MCF 10A (cell line): ENCODE measurements around the gene CAVIN1. TPM values are rescaled to one million over a fixed set of nuclear protein-coding genes. Genes with fewer than 3 reads are reported as not detected.
A peak's percentile ranks its signal among the peaks of the same experiment; 100 is the strongest.
"Not testable (repeated sequence)": the region's sequence is repeated elsewhere in the genome, so short reads cannot be mapped to it uniquely, and the experiment has no call there.

Source experiments
- BruUV-seq: library from RNA; stranded (reverse); fragments of 400-500 nt; replicated peaks from 2 replicates; lab custom pipeline; 2021; lab: Mats Ljungman, UMichigan
- CTCF ChIA-PET: fragments of 300-600 bp; sonication (Branson Sonifier 250); formaldehyde crosslinking; extraction: SDS; loops from one replicate; lab custom pipeline; 2021; ENCODE audit warnings: antibody characterized with exemption, inconsistent platforms; lab: Yijun Ruan, JAX
- POLR2A ChIA-PET: fragments of 300-600, 350-650 bp; sonication (Branson Sonifier 250); formaldehyde crosslinking; extraction: SDS; loops from one replicate; lab custom pipeline; 2020; ENCODE audit warnings: antibody characterized with exemption, inconsistent platforms; lab: Yijun Ruan, JAX
- DNase-seq: peaks from one replicate; pipeline ENCODE4 v3.0.0-alpha.2; 2018; ENCODE audit not compliant: unreplicated experiment
- H3K27ac Mint-ChIP-seq: one replicate; pipeline ENCODE4 v1.8.0; 2022; ENCODE audit warnings: mild to moderate bottlenecking, low read depth, mixed read lengths; ENCODE audit not compliant: unreplicated experiment
- H3K27me3 Mint-ChIP-seq: one replicate; pipeline ENCODE4 v1.8.0; 2022; ENCODE audit warnings: mixed read lengths; ENCODE audit not compliant: insufficient read depth, unreplicated experiment
- H3K36me3 Mint-ChIP-seq: one replicate; pipeline ENCODE4 v1.8.0; 2022; ENCODE audit warnings: mild to moderate bottlenecking, moderate library complexity, mixed read lengths; ENCODE audit not compliant: insufficient read depth, unreplicated experiment
- H3K4me1 Mint-ChIP-seq: one replicate; pipeline ENCODE4 v1.8.0; 2022; ENCODE audit warnings: mixed read lengths; ENCODE audit not compliant: insufficient read depth, unreplicated experiment
- H3K4me3 Mint-ChIP-seq: one replicate; pipeline ENCODE4 v1.8.0; 2022; ENCODE audit warnings: mild to moderate bottlenecking, moderate library complexity, mixed read lengths; ENCODE audit not compliant: unreplicated experiment
- H3K9me3 Mint-ChIP-seq: one replicate; pipeline ENCODE4 v1.8.0; 2022; ENCODE audit warnings: mixed read lengths; ENCODE audit not compliant: unreplicated experiment
- CTCF ChIP-seq: fragments of 200-600 bp; IDR thresholded peaks from one replicate; pipeline ENCODE4 v1.8.0; 2022; ENCODE audit warnings: antibody characterized with exemption, mild to moderate bottlenecking; ENCODE audit not compliant: unreplicated experiment
- intact Hi-C: fragments of 100-400 bp; cut with micrococcal nuclease; formaldehyde crosslinking; loops from 2 replicates; pipeline ENCODE4 v1.14.1; 2022
- total RNA-seq: library from RNA; stranded (reverse); gene quantifications from 2 replicates; pipeline ENCODE4 v1.2.3, GENCODE V29; 2022

The CAVIN1 gene
- total RNA-seq, 1 experiment from 2014 or later: 143 TPM

GRCh38 chr17:42458497-42459255 is 35.6 kb upstream of the CAVIN1 start, which contains the start of gene ATP6V0A1:
ATP6V0A1 (plus strand) TSS chr17:42458878; CDS start chr17:42460895, 2,017 bp downstream.
- intact Hi-C loops: loop anchor here (1.0 kb wide), 3 partner anchors 15 to 35 kb away; partner anchors contain the start of gene CAVIN1
- no peak for TF ChIP-seq CTCF
- CTCF ChIA-PET: interaction anchor here (0.6 to 0.9 kb wide), 3 partner anchors 20 to 132 kb away, joined by 3 read pairs; no protein-coding TSS in a partner anchor
- H3K4me3 Mint-ChIP-seq: peak within 1 kb of the TSS; percentile 92
- H3K36me3 Mint-ChIP-seq: peaks cover 30% of the 10 kb centered on the region
- peaks cover 37% of the 10 kb centered on the region for H3K4me1 Mint-ChIP-seq
- peak; percentile 75 for DNase-seq
- POLR2A ChIA-PET: interaction anchor here (0.9 to 3.7 kb wide), 13 partner anchors 14 to 136 kb away, joined by 3 to 36 read pairs (median 11); partner anchors contain the start of genes CAVIN1, NAGLU and STAT3
- no peaks in the 10 kb centered on the region for H3K9me3 Mint-ChIP-seq
- peak within 1 kb of the TSS; percentile 92 for H3K27ac Mint-ChIP-seq
- no peaks in the 10 kb centered on the region for H3K27me3 Mint-ChIP-seq
- BruUV-seq: TSS peak; percentile 79

DNA sequence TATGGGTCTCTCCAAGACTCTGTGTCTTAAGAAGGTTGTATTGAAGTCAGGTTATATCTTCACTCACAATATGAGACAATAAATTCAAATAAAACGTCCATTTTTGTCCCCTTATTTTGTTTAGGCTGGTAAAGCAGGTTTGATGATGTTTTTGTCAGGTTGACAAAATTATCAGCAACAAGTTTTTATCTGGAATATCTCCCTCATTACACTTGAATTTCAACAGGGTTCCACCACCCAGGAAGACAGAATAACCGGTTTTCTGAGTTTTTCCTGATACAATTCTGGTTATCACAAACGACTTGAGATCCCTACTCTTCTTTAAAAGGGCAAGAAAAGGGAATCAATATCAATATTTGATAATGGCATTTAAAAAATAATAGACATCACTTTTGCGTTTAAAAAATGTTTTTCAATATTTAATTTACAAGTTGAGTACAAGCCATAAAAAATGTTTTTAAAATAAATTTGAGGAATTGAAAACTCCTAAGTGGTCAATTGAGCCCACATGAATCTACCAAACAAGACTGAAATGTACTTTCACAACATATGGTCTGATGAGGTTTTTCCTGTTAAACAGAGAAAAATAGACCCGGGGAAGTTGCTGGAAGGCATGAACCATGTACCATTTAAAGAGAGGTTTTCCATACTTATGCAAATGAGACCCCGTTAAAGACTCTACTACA is 34.2 kb upstream of the CAVIN1 start:
- no peak for DNase-seq
- peak overlapping the region; percentile 37 for H3K27ac Mint-ChIP-seq
- intact Hi-C loops: no loop called here
- H3K4me3 Mint-ChIP-seq: peak overlapping the region; percentile 59
- H3K36me3 Mint-ChIP-seq: peaks cover 23% of the 10 kb centered on the region
- peaks cover 37% of the 10 kb centered on the region for H3K4me1 Mint-ChIP-seq
- TF ChIP-seq CTCF: no peak
- no TSS peak for BruUV-seq
- no peaks in the 10 kb centered on the region for H3K9me3 Mint-ChIP-seq
- H3K27me3 Mint-ChIP-seq: no peaks in the 10 kb centered on the region
- POLR2A ChIA-PET: interaction anchor here (1.0 to 3.7 kb wide), 5 partner anchors 16 to 128 kb away, joined by 3 to 25 read pairs (median 9); partner anchors contain the start of gene CAVIN1
- CTCF ChIA-PET: no interaction called here

DNA sequence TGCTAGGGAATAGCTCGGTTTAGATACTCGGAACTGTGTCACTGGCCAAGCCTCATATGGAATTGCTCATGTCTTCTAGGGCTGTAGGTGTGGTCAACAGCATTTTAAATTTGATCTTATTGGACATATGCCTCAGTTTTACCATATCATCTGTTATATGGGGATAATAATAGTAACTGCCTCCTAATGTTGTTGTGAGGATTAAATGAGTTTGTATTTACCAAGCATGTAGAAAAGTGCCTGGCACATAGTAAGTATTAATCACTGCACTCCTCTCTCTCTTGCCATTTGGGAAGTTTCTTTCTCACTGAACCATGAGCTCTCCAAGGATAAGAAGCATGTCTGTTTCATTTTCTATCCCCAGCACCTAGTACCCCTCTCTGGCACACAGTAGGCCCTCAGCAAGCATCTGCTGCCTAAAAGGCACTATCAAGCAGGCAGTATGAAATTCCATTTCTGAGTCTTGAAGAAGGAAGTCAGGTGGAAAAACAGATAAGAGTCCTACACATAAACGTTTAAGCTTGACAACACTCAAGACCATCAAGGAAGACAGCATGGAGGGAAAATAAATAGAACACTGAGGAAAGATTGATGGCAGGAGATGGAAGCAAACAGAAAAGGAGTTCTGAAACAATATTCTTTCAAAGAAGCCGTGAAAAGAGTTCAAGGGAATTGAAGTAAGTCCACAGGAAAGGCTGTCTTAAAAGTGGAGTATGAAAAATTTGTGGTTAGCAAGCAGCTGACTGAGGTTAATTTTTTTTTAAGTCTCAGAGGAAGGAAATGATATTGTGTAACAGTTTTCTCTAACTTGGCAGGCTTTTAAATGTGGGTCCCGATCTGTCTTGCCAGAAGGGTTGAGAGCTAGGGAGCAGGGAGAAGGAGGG is 33.4 kb upstream of the CAVIN1 start:
- DNase-seq: peak; percentile 70
- intact Hi-C loops: no loop called here
- ChIA-PET CTCF (interaction anchor here (1.1 to 1.4 kb wide), 2 partner anchors 33 to 134 kb away, joined by 4 read pairs; no protein-coding TSS in a partner anchor), POLR2A (interaction anchor here (0.7 to 3.7 kb wide), 7 partner anchors 15 to 127 kb away, joined by 3 to 25 read pairs (median 7); partner anchors contain the start of gene CAVIN1)
- no peaks in the 10 kb centered on the region for H3K27me3 Mint-ChIP-seq
- H3K36me3 Mint-ChIP-seq: peaks cover 15% of the 10 kb centered on the region
- H3K4me1 Mint-ChIP-seq: peaks cover 37% of the 10 kb centered on the region
- peak overlapping the region; percentile 37 for H3K27ac Mint-ChIP-seq
- no peak for TF ChIP-seq CTCF
- BruUV-seq: no TSS peak
- H3K9me3 Mint-ChIP-seq: no peaks in the 10 kb centered on the region
- H3K4me3 Mint-ChIP-seq: peak overlapping the region; percentile 1

GRCh38 chr17:42454987-42455386 is 31.9 kb upstream of the CAVIN1 start:
- H3K9me3 Mint-ChIP-seq, H3K27me3 Mint-ChIP-seq, BruUV-seq, DNase-seq, H3K36me3 Mint-ChIP-seq, H3K4me3 Mint-ChIP-seq, intact Hi-C loops, H3K27ac Mint-ChIP-seq: not testable (repeated sequence)
- CTCF ChIA-PET: interaction anchor here (0.6 to 1.1 kb wide), 5 partner anchors 15 to 388 kb away, joined by 3 to 4 read pairs (median 3); no protein-coding TSS in a partner anchor
- peaks cover 31% of the 10 kb centered on the region for H3K4me1 Mint-ChIP-seq
- POLR2A ChIA-PET: interaction anchor here (3.7 kb wide), 1 partner anchor 32 kb away, joined by 25 read pairs; the partner anchor contains the start of gene CAVIN1
